Lower lobe of right lung (tissue), 2 donors: ENCODE measurements around the gene SLC9A1. TPM values are rescaled to one million over a fixed set of nuclear protein-coding genes. Genes with fewer than 3 reads are reported as not detected.
A peak's percentile ranks its signal among the peaks of the same experiment; 100 is the strongest.

Experiments
- ATAC-seq, 2 donors: fragments of 200-7000 bp; cut with Tn5 transposase; one replicate each; pipeline ENCODE4 v1.9.1; 2020 to 2022; ENCODE audit warnings: mild to moderate bottlenecking in 2 of 2, moderate library complexity in 2 of 2
- DNase-seq: peaks from one replicate; pipeline ENCODE4 v3.0.0-alpha.2; 2020
- H3K27ac ChIP-seq: fragments of 200-600 bp; one replicate; pipeline ENCODE4 v1.8.0; 2022
- H3K27me3 ChIP-seq: fragments of 200-600 bp; one replicate; pipeline ENCODE4 v1.8.0; 2022; ENCODE audit warnings: low read depth
- H3K36me3 ChIP-seq: fragments of 200-600 bp; one replicate; pipeline ENCODE4 v1.8.0; 2022; ENCODE audit warnings: mild to moderate bottlenecking
- H3K4me1 ChIP-seq: fragments of 200-600 bp; one replicate; pipeline ENCODE4 v1.8.0; 2022
- H3K4me3 ChIP-seq: fragments of 200-600 bp; one replicate; pipeline ENCODE4 v1.8.0; 2022; ENCODE audit warnings: mild to moderate bottlenecking
- H3K9me3 ChIP-seq: fragments of 200-600 bp; one replicate; pipeline ENCODE4 v1.8.0; 2022
- CTCF ChIP-seq: fragments of 200-600 bp; IDR thresholded peaks from one replicate; pipeline ENCODE4 v1.8.0; 2022; ENCODE audit warnings: antibody characterized with exemption, mild to moderate bottlenecking
- intact Hi-C: fragments of 100-400 bp; cut with DNase I; formaldehyde crosslinking; loops from one replicate; pipeline ENCODE4 v1.11.0; 2022
- total RNA-seq: library from RNA; stranded (reverse); fragmentation: NEBNext Ultra II Directional; extraction: Animal tissue kit (Norgen Biotek cat#: 25700); gene quantifications from one replicate; pipeline ENCODE4 v1.2.1, GENCODE V29; 2021
- donor health status: DM: no; HTN: yes; CAD: no; lungs with severe emphysema.

The SLC9A1 gene
- total RNA-seq, 1 donor from 2014 or later, result 57.7 TPM

GRCh38 chr1:27074175-27074780, 80.6 kb downstream of the SLC9A1 start:
- Histone ChIP-seq H3K4me3 (no peak overlapping the region), H3K36me3 (no peaks in the 10 kb centered on the region), H3K27me3 (no peaks in the 10 kb centered on the region), H3K9me3 (no peaks in the 10 kb centered on the region), H3K27ac (no peak overlapping the region), H3K4me1 (no peaks in the 10 kb centered on the region)
- no peak for DNase-seq
- peak in 1 of 2 donors; percentile 39 for ATAC-seq
- no peak for TF ChIP-seq CTCF
- intact Hi-C loops, result no loop called here

- Histone ChIP-seq H3K4me1 (no peaks in the 10 kb centered on the region), H3K4me3 (no peak overlapping the region), H3K9me3 (no peaks in the 10 kb centered on the region), H3K27ac (no peak overlapping the region), H3K36me3 (no peaks in the 10 kb centered on the region), H3K27me3 (no peaks in the 10 kb centered on the region)
- peak in 1 of 2 donors; percentile 18 for ATAC-seq
- DNase-seq, result no peak
- no peak for TF ChIP-seq CTCF
- intact Hi-C loops, result no loop called here
Measured at GRCh38 chr1:27071049-27071416, 83.9 kb downstream of the SLC9A1 start.

- Histone ChIP-seq H3K9me3 (no peaks in the 10 kb centered on the region), H3K36me3 (no peaks in the 10 kb centered on the region), H3K4me1 (no peaks in the 10 kb centered on the region), H3K27me3 (no peaks in the 10 kb centered on the region), H3K27ac (no peak overlapping the region), H3K4me3 (no peak overlapping the region)
- DNase-seq (no peak), ATAC-seq (peak in 1 of 2 donors; percentile 33)
- no peak for TF ChIP-seq CTCF
- intact Hi-C loops, result no loop called here
Measured at GRCh38 chr1:27070390-27071048, 84.4 kb downstream of the SLC9A1 start.

- Histone ChIP-seq H3K36me3 (no peaks in the 10 kb centered on the region), H3K27me3 (no peaks in the 10 kb centered on the region), H3K4me1 (no peaks in the 10 kb centered on the region), H3K9me3 (no peaks in the 10 kb centered on the region), H3K4me3 (no peak overlapping the region), H3K27ac (no peak overlapping the region)
- no peak for DNase-seq
- intact Hi-C loops, result no loop called here
- no peak for ATAC-seq
- TF ChIP-seq CTCF, result no peak
Measured at GRCh38 chr1:27068922-27069321, 86.0 kb downstream of the SLC9A1 start.

- no peaks in the 10 kb centered on the region for H3K4me1 ChIP-seq
- no peaks in the 10 kb centered on the region for H3K36me3 ChIP-seq
- DNase-seq (no peak), ATAC-seq (no peak)
- H3K9me3 ChIP-seq, result no peaks in the 10 kb centered on the region
- no peak overlapping the region for H3K27ac ChIP-seq
- H3K27me3 ChIP-seq, result no peaks in the 10 kb centered on the region
- no peak overlapping the region for H3K4me3 ChIP-seq
- intact Hi-C loops, result no loop called here
- TF ChIP-seq CTCF, result no peak
Measured at GRCh38 chr1:27065999-27066630, 88.8 kb downstream of the SLC9A1 start.
